ENCODE data around the gene SARM1.
"Not testable (repeated sequence)": the region's sequence is repeated elsewhere in the genome, so short reads cannot be mapped to it uniquely, and the experiment has no call there.

The SARM1 gene

DNA sequence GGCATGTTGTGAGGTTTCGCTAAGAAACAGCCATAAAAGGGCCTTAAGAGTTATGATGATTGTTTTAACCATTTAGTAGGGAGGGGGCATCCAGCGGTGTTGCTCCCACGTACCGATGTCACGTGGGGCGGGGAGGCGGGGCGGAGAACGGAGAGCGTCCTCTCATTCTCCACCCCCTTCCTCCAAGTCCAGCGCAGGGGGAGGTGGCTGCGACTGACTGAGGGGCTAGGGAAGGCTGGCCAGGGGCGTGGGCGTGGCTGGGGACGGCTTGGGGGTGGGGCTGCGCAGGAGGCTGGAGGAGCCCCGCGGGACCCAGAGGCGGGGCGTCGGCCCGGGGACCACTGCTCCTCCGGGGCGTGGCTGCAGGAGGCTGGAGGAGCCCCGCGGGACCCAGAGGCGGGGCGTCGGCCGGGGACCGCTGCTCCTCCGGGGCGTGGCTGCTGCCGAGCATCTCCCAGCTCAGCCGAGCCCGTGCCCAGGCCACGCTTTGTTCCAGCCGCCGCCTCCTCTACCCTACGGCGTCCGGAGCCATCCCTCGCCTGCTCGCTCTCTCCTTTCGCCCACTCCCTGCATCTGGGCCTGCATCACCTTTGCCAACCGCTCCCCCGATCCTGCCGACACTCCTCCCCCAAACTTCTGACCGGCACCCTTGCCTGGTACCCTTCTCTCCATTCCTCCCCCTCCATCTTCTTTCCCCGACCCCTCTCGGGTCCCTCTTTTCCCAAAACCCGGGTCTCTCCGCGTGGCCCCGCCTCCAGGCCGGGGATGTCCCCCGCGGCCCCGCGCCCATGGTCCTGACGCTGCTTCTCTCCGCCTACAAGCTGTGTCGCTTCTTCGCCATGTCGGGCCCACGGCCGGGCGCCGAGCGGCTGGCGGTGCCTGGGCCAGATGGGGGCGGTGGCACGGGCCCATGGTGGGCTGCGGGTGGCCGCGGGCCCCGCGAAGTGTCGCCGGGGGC, at the start of gene SARM1:
TSS of gene SARM1 (plus strand) at position 450 of the 958 bp plus-strand sequence. CDS start at position 789, 339 bp downstream.
- DNase-seq (ENCODE audit: extremely low read depth in 1 of 2, low read depth in 1 of 2) = peak; percentile 78 to 91

DNA sequence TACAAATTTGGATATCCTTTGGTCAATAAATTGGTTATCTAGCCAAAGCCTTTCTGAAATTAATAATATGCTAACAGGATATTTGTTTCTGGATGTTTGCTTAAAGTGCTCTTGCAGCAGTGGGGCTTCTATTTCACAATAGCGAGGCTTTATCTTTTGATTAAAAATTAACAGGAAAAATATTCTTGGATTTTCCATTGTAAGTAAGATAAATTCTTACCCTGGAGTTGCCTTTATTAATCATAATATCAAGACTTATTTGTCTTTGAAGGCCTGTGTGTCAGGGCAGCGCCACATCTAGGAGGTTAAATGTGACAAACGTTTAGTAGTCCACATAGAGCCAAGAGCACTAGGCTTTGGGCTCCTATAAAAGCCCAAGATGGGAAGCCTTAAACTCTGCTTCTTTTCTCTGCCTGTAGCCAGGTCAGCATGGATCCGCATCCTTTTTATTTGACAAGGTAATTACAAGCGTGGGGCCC, 47.2 kb upstream of the SARM1 start:
- DNase-seq (ENCODE audit: extremely low read depth in 1 of 2, low read depth in 1 of 2) = no peak

DNA sequence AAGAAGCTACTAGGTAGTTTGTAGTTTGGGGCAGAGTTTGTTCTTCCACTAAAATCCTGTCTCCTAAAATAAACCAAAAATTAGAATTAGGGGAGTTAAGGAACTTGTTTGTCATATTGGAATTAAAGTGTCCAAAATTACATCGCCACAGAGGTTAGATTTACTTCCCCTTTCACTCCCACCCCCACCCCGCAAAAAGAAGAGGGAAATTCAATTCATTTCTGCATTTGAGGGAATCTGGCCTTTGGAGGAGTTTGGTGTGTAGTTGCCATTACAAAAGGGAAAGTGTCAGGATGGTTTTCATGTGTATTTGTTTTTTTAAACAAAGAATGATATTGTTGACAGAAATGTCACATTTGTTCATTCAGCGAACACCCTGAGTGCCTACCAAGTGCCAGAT, 46.7 kb upstream of the SARM1 start:
- no peak for DNase-seq (ENCODE audit: extremely low read depth in 1 of 2, low read depth in 1 of 2)

DNA sequence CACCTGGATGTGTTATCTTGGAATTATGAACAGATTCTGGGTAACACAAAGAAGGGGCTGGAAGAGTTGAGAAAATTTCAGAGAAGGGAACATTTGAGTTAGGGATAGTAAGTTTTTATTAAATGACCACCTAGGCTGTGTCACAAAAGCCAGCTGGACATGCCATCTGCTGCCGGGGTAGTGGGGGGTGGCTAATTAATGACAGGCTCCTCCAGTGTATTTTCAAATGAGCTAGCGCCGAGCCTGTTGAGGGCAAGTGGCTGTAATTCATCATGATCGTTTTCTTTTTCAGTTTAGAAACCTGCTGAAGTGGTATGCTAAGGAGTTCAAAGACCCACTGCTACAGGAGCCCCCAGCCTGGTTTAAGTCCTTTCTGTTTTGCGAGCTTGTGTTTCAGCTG, 46.3 kb upstream of the SARM1 start:
- DNase-seq (ENCODE audit: extremely low read depth in 1 of 2, low read depth in 1 of 2) = no peak

DNA sequence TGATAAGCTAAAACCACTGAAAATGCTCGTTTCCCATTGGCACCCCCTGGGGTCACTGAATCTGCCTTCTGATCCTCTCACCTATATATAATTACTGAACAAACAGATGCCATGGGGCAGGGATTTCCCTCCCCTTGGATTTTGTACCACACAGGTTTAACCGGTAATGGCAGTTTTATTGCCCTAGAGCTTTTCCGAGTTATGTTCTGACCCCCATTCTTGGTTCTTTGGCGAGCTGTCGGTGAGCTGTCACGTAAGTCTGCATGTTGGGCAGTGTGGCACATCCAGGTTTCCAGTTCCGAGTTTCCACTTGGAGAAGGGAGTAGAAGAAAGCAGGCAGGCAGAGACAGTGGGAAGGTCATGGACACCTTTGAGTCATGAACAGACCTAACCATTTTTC, 45.4 kb upstream of the SARM1 start:
- no peak for DNase-seq (ENCODE audit: extremely low read depth in 1 of 2, low read depth in 1 of 2)

DNA sequence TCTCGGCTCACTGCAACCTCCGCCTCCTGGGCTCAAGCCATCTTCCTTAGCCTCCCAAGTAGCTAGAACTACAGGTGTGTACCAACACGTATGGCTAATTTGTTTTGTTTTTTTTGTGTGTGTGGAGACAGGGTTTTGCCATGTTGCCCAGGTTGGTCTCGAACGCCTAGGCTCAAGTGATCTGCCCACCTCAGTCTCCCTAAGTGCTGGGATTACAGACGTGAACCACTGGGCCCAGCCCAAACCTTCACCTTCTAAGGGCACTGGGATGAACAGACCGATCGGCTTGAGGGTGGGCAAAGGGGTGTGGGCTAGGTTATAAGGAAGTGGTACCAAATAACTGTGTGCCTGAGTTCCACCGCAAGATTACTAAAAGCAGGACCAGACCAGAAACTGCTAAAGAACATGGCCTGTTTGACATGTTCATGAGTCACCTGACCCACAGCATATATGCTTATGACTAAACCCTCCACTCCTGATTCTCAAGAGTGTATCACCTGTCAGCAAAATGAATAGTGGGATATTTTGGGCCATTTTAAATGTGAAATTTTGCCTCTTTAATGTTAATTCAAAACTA, 44.4 kb upstream of the SARM1 start:
- DNase-seq (ENCODE audit: extremely low read depth in 1 of 2, low read depth in 1 of 2) = peak in 1 of 2 donors; percentile 32

DNA sequence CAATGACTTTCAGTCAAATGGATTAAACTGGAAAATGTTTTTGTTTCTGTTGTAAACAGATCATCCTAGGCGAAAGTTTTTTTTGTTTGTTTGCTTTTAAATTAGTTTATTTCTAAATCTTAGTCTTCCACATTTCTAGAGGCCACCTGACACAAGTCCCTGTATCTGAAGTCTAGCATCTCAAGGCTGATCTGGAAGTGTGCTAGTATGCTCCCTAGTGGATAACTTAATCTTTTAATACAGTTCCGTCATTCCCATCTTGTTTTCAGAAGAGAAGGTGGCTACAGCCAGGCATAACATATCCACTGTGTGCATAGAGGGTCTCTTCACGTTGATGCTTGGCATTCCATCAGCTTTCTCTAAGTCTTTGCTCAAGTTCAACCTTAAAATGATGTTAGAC, 43.8 kb upstream of the SARM1 start:
- DNase-seq (ENCODE audit: extremely low read depth in 1 of 2, low read depth in 1 of 2) = no peak

DNA sequence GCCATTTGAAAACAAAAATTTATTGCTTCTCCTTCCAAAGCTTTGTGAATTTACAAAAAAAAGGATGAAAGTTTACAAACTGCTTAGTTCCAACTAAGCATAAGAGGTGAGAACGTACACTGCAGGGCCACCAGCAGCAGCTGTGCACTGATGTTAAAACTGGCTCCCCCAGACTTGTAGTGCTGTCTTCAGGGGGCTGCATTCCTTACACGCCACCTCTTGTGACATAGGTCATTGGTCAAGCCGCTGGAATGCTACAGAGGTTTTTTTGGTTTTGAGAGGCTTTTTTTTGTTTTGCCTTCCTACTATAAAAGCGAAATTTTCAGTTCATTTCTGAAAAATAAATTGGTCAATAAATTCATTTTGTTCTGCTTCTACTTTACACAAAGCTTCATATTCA, 43.2 kb upstream of the SARM1 start:
- no peak for DNase-seq (ENCODE audit: extremely low read depth in 1 of 2, low read depth in 1 of 2)

DNA sequence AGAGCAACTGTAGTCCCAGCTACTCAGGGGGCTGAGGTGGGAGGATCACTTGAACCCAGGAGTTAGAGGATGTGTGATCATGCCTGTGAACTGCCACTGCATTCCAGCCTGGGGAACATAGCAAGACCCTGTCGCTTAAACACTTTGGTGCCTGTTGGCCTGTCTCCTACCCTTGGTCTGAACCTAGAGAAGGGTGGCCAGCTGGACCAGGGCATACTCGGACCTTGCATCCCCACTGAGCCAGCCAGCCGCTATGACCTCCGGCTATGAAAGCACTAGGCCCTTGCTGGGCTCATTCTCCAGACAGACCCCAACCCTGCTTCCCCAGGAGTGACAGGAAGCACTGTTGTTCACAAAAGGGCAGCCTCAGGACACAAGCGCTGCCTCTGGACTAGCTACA, 40.8 kb upstream of the SARM1 start:
- no peak for DNase-seq (ENCODE audit: extremely low read depth in 1 of 2, low read depth in 1 of 2)

DNA sequence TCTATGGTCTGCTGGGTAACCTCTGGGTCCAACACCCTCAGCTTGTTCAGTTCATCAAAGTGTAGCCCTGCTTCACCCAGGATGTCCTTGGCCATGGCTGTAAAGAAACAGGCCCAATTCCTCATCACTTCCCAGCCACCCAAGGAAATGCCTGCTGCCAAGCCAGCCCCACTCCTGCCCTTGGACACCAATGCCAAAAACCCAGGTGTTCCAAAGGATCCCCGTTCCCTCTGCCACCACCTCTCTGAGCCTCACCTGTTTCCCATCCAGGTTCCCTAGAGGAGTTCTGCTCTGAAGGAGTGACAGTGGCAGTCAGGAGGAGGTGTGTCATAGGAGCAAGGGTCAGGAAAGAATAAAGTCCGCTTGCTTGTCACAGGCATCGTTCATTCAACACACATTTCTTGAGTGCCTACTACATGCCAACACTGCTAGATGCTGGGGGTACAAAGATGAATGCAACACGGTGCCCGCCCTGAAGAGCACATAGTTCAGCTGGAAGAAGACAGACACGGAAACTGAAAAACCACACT, 39.5 kb upstream of the SARM1 start:
- no peak for DNase-seq (ENCODE audit: extremely low read depth in 1 of 2, low read depth in 1 of 2)

DNA sequence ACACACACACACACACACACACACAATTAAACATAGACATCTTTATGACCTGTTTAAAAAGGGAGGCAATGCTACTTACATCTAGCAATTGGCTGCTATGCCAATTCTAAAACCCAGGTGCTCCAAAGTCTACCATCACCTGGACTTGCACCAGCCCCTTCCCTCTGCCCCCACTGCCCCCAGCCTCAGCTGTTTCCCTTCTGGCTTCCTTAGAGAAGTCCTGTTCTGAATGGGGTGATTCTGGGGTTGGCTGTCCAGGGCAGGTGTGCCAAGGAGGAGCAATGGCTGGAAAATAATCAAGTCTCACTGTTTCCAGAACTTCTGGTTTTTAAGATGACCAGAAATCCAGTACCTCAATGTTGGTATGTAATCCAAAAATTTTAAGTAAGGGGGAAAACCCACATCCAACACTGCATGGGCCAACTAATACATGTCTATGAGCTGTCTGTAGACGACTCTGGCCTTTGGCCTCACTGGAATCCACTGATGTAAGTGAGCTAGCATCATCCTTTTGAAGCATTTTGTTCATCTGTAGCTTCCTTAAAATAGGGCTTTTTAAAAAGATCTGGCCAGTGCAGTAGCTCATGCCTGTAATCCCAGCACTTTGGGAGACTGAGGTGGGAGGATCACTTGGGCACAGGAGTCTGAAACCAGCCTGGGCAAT, 38.3 kb upstream of the SARM1 start:
- DNase-seq (ENCODE audit: extremely low read depth in 1 of 2, low read depth in 1 of 2) = no peak

DNA sequence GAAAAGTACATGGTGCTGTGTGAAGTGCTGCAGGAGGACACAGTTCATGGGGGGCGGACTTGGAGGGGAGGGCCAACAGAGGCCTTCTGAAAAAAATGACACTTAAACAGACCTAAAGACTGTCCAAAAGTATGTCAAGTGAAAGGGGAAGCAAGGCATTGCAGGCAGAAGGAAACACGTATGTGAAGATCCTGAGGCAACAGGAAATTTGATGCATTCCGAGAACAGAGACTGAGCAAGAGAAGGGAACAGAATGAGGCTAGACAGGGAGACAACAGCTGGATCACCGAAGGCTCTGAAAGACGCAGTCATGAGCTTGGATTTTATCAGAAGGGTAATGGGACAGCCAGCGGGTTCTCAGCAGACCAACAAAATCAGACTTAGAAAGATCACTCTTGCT, 37.3 kb upstream of the SARM1 start:
- no peak for DNase-seq (ENCODE audit: extremely low read depth in 1 of 2, low read depth in 1 of 2)

DNA sequence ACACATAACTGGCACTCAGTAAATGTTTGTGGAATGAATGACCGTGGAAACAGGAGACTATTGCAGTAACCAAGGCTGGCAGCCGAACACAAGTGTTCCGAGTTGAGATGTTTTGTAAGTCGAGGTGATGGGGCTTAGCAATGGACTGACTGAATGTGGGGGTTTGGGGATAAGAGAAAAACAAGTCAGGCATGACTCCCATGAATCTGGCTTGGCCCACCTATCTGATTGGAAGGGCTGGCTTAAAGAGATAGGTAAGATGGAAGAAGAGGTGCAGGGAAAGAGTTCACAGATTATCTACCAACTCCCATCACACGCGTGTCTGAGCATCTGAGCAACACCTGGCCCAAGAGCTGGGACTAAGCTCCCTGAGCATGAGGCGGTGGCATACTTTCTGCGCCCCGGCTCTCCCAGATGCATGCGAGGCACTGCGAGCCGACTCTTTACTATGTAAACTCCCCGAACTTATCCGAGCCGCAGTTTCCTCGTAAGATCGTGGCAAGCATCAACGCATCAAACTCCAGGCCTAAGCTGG, 36.8 kb upstream of the SARM1 start:
- DNase-seq (ENCODE audit: extremely low read depth in 1 of 2, low read depth in 1 of 2) = no peak

DNA sequence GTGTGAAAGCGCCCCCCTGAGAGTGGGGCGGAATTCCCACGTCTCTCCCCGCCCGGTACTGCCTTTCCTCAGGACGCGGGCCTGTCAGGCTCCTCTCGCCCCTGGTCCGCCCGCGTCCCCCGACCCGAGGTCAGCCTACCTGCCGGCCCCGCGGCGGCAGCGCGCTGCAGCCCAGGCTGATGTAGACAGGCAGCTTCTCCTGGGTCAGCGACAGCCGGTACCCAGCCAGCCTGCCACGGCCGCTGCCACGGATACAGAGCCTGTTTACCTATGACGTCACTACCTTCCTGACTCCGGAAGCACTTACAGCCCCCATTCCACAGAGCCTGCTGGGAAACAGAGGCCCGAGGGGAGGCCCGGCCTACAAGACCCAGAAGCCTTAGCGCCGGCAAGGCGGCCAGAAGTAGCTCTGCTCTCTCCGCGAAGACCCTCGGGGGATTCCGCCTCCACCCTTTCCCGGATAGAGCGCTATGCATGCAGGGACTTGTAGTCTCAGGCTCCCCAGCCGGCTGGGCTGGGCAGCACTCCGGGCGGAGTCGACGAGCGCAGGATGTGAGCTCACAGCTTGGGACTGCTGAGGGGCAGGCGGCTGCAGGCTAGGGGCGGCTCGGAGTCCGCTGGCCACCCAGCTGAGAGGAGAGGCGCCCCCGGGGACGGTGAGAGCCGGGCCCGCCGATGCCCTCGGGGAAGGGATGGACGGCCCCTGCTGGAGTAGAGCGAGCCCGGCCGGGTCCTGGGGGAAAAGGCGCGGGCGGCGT, 36.1 kb upstream of the SARM1 start, which contains the start of the genes IFT20 and TNFAIP1:
TSS of gene IFT20 (minus strand) at position 272 of the 758 bp plus-strand sequence. CDS start 3,487 bp downstream, outside the sequence.
TSS of gene TNFAIP1 (plus strand) at position 561 of the 758 bp plus-strand sequence. CDS start 3,761 bp downstream, outside the sequence.
- peak; percentile 96 to 98 for DNase-seq (ENCODE audit: extremely low read depth in 1 of 2, low read depth in 1 of 2)

DNA sequence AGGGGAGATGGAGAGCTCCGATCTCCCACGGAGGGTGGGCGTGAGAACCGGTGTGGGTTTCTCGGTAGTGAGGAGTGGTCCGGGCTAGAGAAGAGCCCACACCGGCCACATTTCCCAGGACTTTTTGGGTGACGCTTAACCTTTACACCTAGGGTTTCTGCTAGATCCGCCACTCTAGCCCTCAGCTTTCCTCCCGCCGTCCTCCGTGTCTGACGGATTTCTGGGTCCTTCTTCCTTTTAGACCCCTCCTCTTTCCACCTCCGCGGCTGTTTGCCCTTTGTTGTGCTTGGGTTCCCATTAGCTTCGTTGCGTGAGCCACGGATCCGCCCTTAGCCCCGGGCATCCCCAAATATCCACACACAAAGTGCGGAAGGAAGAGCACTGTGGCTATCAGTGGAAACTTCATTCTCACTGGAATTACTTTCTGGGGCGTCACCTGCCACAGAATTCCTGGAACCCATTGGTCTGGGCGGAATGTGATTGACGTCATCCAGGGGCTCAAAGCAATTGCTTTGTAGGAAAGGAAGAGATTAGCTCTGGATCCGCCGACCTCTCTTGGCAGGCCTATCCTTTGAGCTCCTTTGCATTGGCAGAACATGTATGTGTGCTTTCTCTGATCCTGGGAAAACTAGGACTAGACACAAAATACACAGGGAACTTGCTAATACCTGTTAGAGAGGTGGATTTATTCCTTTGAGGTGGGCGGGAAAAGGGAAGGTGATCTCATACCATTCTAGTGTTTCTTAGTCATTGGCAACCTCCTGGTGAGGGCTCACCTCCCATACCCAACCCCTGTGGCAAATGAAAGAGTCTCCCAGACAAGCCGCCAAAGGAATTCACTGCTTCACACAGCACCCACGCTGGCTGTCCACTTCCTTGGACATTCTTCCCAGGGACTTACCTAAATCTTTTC, 35.3 kb upstream of the SARM1 start:
- DNase-seq (ENCODE audit: extremely low read depth in 1 of 2, low read depth in 1 of 2) = no peak

DNA sequence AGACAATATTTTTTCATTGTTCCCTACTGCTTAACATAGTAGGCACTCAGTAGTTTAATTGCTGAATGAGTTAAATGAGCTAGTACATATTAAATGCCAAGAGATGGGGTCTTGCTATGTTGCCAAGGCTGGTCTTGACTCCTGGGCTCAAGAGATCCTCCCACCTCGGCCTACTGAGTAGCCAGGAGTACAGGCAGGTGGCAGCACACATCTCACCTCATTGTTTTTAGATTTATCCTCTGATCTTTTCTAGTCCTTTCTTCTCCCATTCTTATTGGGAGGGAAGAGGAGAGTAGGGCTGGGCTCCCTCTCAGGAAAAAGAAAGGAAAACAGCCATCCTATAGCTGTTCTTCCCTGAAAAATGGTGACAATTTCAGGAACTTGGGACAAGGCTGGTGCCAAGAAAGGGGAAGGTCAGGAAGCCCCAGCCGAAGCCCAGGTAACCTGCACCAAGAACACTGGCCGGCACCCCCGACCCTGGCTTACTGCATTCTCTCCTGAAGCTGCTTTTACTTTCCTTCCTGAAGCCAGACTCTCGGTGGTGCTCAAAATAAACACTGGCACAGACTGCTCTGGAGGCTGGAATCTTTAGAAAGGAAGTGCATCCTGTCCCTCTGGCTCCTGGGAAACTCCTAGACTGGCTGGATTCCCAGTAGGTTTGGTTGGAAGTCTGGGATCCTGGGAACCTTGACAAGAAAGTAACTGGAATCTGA, 33.3 kb upstream of the SARM1 start:
- DNase-seq (ENCODE audit: extremely low read depth in 1 of 2, low read depth in 1 of 2) = no peak

DNA sequence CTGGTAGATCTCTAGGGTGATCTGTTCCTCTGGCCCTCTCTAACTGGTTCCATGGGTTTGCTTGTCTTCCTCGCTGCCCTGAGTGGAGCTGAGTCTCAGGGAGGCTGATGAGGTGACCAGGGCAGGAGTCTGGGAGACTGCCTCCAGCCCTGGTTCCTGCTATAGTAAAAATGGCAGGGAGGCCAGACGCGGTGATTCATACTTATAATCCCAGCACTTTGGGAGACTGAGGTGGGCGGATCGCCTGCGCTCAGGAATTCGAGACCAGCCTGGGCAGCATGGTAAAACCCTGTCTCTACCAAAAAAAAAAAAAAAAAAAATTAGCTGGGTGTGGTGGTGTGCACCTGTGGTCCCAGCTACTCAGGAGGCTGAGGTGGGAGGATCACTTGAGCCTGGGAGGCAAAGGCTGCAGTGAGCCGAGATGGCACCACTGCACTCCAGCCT, 32.7 kb upstream of the SARM1 start:
- not testable (repeated sequence) for DNase-seq (ENCODE audit: extremely low read depth in 1 of 2, low read depth in 1 of 2)

DNA sequence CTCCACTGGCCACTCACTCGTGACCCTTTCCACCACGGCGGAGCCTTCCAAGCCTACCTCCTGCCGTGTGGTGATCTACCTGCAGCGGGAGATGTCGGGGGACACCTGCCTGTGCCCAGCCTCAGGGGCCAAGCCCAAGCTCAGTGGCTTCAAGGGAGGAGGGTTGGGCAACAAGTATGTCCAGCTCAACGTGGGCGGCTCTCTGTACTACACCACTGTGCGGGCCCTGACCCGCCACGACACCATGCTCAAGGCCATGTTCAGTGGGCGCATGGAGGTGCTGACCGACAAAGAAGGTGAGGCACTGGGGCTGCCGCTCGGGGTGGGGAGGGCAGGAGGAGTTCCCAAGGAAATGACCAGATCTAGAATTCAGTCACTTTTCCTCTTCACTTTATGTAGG, 32.1 kb upstream of the SARM1 start:
- no peak for DNase-seq (ENCODE audit: extremely low read depth in 1 of 2, low read depth in 1 of 2)
